Stimulated activated CD4-positive, alpha-beta T cell treated with anti-CD3 and anti-CD28 coated beads, Interleukin-4, amount 100 ng/mL, for 24 hours (primary cell): ENCODE results near the gene CCNB1.
"Not testable (repeated sequence)": the region's sequence is repeated elsewhere in the genome, so short reads cannot be mapped to it uniquely, and the experiment has no call there.

Experiments
- DNase-seq: peaks from one replicate; pipeline ENCODE4 v3.0.0-alpha.2; 2020

The CCNB1 gene

GRCh38 chr5:69187342-69187741, 20.4 kb downstream of the CCNB1 start:
- DNase-seq: no peak

GRCh38 chr5:69188811-69189161, 21.8 kb downstream of the CCNB1 start:
- no peak for DNase-seq

DNA sequence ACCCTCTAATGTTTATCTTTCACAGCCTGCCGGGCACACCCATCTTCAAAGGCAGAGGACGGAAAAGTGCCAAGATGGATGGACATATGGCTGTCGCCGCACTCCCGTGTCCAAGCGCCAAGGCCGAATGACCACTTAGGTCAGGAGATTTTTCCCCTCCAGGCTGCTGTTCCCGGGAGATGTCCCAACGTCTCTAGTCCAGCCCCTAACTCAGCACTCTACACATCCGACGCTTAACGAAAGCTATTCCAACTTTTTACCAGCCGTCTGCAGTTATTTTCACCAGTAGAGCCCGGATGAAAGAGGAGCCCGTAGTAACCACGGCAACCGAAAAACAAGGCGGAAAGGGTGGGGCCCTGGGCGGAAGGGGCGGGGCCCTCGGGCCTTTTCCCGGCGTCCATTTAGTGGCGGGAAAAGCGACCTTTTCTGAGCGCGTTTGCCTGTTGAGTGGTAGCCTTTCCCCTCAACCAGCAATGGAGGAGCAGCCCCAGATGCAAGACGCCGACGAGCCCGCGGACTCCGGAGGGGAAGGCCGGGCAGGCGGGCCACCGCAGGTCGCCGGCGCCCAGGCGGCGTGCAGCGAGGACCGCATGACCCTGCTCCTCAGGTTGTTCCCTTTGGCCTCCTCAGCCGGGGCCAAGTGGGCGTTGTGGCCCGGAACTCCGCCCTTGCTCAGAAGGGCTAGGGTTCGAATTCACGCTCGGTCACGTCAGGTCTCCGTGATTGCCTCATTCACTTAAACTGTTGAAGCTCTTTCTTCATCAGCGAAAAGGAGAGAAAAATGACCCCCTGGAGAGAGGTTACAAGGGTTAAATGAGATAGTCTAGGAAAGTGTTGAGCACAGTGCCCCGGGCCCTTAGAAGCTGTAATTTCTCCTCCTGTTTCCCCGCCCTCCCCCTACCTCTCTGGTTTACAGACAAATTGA, 22.5 kb downstream of the CCNB1 start, which contains the start of gene CENPH:
Gene CENPH, plus strand, starts transcription at position 422 of the 925 bp plus-strand sequence. Its CDS starts 52 bp downstream, at position 474.
- peak; percentile 93 for DNase-seq

DNA sequence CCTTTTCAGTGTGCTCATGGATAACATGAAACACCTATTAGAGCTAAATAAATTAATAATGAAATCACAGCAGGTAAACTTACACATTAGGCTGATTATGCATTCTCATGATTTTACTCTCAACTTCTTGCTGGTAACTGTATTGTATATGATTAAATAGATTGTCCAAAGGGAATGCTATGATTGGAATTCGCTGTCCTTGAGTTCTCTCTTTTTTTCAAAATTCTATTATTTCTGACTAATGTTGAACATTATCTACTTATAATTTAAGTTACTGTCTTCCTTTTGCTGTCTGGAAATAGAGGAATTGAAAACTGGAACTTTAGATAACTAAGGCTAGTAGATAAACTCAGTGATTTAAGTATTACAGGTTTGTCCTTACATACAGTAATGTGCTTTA, 35.5 kb downstream of the CCNB1 start:
- no peak for DNase-seq

DNA sequence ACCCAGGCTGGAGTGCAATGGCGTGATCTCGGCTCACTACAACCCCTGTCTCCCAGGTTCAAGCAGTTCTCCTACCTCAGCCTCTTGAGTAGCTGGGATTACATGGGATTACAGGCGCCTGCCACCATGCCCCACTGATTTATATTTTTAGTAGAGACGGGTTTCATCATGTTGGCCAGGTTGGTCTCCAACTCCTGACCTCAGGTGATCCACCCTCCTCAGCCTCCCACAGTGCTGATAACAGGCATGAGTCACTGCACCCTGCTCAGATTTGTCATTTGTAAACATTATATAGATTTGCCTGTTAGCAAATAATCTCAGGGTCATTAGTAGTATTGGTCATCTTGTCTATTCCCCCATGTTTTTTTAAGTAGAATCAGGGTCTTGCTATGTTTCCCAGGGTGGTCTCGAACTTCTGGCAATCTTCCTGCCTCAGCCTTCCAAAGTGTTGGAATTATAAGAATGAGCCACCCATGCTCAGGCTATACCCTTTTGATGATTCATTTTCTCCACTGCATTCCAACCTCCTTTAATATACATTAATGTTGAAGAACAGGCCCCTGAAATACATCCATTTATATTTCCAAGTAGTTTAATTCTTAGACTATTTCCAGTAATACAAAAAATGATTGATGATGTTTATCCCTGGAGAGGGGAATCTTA, 39.7 kb downstream of the CCNB1 start:
- no peak for DNase-seq

DNA sequence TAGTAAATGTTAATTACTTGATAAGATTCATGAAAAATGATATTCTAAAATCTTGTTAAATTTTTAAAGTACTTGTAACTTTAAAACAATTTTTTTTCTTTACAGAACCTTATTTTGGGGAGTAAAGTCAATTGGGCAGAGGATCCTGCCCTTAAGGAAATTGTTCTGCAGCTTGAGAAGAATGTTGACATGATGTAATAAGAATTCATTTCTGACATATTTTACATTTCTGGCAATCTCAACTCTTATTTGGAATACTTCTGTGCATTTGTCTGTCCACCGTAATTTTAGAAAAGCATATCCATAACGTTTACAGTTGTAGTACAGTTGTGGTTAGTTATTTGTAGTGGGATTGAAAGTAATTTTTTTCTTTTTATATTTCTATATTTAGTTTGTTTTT, 42.7 kb downstream of the CCNB1 start:
- DNase-seq: no peak

DNA sequence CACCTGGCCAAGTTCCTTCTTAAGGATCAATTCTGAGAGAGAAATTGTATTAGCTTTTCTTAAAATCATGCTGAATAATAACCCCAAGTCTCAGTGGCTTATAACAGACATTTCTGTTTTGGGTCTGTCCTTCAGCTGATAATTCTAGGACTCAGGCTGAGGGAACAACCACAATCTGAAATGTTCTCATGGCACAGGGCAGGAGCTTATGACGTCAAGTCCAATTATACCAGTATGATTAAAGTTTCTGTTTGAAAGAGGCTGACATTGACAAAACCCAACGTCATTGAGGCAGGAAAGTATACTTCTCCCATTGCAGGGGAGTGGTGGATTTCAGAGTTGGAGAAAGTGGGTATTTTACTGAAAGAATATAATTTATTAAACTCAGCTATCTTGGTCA, 44.2 kb downstream of the CCNB1 start:
- DNase-seq: no peak

GRCh38 chr5:69212022-69212421, 45.1 kb downstream of the CCNB1 start:
- no peak for DNase-seq

GRCh38 chr5:69213513-69214215, 46.7 kb downstream of the CCNB1 start:
- no peak for DNase-seq

DNA sequence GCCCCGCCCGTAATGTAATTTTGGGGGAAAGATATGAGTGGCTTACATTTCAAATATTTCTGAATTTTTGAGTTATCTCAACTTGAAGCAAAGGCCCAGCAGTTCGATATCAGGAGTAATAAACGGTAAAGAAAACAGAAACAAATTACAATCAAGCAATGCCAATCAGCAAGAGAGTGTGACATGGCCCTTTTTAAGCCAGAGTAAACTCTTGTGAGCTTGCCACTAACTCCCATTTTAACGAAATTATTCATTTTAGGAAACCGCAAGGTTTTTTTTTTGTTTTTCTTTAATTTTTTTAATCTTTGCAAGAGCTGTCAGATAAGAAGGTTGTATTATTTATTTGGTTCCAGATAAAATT, 50.2 kb downstream of the CCNB1 start:
- no peak for DNase-seq

GRCh38 chr5:69217548-69218526, 50.9 kb downstream of the CCNB1 start:
- DNase-seq: peak; percentile 92

GRCh38 chr5:69219939-69220338, 53.0 kb downstream of the CCNB1 start:
- DNase-seq: no peak

- not testable (repeated sequence) for DNase-seq
These were observed 53.4 kb downstream of the CCNB1 start for GRCh38 chr5:69220371-69220770.

DNA sequence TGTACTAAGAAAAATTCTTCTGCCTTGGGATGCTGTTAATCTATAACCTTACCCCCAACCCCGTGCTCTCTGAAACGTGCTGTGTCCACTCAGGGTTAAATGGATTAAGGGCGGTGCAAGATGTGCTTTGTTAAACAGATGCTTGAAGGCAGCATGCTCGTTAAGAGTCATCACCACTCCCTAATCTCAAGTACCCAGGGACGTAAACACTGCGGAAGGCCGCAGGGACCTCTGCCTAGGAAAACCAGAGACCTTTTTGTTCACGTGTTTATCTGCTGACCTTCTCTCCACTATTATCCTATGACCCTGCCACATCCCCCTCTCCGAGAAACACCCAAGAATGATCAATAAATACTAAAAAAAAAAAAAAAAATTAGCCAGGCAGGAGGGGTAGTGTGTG, 53.9 kb downstream of the CCNB1 start:
- not testable (repeated sequence) for DNase-seq

DNA sequence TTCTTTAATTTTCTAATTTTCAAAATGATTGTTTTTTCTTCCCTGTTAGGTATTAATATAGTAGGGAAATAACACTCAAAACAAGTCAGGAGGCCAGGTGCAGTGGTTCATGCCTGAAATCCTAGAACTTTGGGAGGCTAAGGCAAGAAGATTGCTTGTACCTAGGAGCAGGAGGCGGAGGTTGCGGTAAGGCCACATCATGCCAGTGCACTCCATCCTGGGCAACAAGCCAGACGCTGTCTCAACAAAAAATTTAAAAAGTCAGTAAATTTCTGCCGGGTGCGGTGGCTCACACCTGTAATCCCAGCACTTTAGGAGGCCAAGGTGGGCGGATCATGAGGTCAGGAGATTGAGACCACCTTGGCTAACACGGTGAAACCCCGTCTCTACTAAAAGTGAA, 57.6 kb downstream of the CCNB1 start:
- DNase-seq: no peak

DNA sequence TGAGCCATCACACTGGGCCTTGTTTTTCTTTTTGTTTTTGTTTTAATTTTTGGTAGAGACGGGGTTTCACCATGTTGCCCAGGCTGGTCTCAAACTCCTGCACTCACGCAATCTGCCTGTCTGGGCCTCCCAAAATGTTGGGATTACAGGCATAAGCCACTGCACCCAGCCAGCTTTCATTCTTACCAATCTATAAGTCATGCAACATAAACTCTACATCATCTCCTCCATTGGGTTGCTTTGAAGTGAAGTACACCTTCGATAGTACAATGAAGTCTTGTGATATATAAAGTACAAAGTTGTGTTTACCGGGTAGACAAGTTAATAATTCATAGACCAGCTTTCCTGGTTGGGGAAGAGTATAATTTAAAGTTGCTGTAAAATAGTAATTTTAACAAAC, 58.9 kb downstream of the CCNB1 start:
- DNase-seq: no peak
